Stomach (tissue), 9 donors: ENCODE data around the gene TIGD3. TPM values are rescaled to one million over a fixed set of nuclear protein-coding genes. Genes with fewer than 3 reads are reported as not detected.

Source experiments
- DNase-seq, 2 donors: peaks; one replicate each; pipeline versions ENCODE4 v3.0.0 to v3.0.0-alpha.2; 2013 to 2019
- H3K27ac ChIP-seq, 5 donors: fragments of 200-600 bp in 4 of 5; sonication (generic) in 4 of 5; one replicate each; pipeline ENCODE4 v1.5.1; 2013 to 2019; ENCODE audit warnings: mild to moderate bottlenecking in 1 of 5, moderate library complexity in 1 of 5
- H3K27me3 ChIP-seq, 3 donors: fragments of 200-600 bp; sonication (generic); one replicate each; pipeline ENCODE4 v1.5.1; 2017 to 2019; ENCODE audit warnings: mixed run types in 1 of 3
- H3K36me3 ChIP-seq, 4 donors: fragments of 200-600 bp; sonication (generic); 1 replicate in 3 of 4; 2 replicates in 1 of 4; pipeline ENCODE4 v1.5.1; 2016 to 2019
- H3K4me1 ChIP-seq, 4 donors: fragments of 200-600 bp; sonication (generic); one replicate each; pipeline ENCODE4 v1.5.1; 2016 to 2019
- H3K4me3 ChIP-seq, 4 donors: fragments of 200-600 bp; sonication (generic) in 3 of 4; one replicate each; pipeline ENCODE4 v1.5.1; 2016 to 2019; ENCODE audit warnings: mild to moderate bottlenecking in 1 of 4
- H3K9me3 ChIP-seq, 4 donors: fragments of 200-600 bp; sonication (generic); one replicate each; pipeline ENCODE4 v1.5.1; 2016 to 2019
- EP300 ChIP-seq: sonication (generic); formaldehyde crosslinking; IDR thresholded peaks from one replicate; pipeline ENCODE4 v1.6.1; 2017; ENCODE audit warnings: antibody characterized with exemption
- POLR2A ChIP-seq, 4 donors: fragments of 450-650 bp; IDR thresholded peaks; one replicate each; pipeline ENCODE4 v1.6.1; 2016; ENCODE audit warnings: antibody characterized with exemption in 4 of 4, control low read depth in 2 of 4, mild to moderate bottlenecking in 1 of 4, moderate library complexity in 1 of 4
- POLR2AphosphoS5 ChIP-seq, 3 donors: sonication (generic); formaldehyde crosslinking; IDR thresholded peaks; one replicate each; pipeline ENCODE4 v1.6.1; 2016; ENCODE audit warnings: antibody characterized with exemption in 3 of 3
- WGBS, 5 donors: extraction: QIAGEN DNeasy Blood & Tissue Kit in 3 of 5; methylation state at CpG; one replicate each; pipeline versions ENCODE4 v1.1.5 to v1.1.7; 2013 to 2018; 5-methylcytosine and 5-hydroxymethylcytosine counted together
- intact Hi-C: fragments of 100-400 bp; cut with DNase I; formaldehyde crosslinking; loops from one replicate; pipeline ENCODE4 v1.15.1; 2023; ENCODE audit warnings: low total_unique reads
- polyA plus RNA-seq, 3 donors: library from polyadenylated mRNA; stranded (reverse); fragments of 200-250 nt; gene quantifications; one replicate each; pipeline ENCODE4 v1.2.3, GENCODE V29; 2013
- total RNA-seq, 5 donors: library from RNA; depleted of rRNA; stranded (reverse); fragments of >200 nt; gene quantifications; one replicate each; pipeline versions ENCODE4 v1.1.0 to v1.2.3, GENCODE V29; 2014 to 2016
- TF ChIP-seq, protein P1 (sequence below), 7 experiments: fragments of 450-650 bp in 4 of 7; fragments of 200-600 bp in 3 of 7; sonication (generic) in 3 of 7; IDR thresholded peaks; one replicate each; pipeline ENCODE4 v1.5.1; 2016 to 2019; ENCODE audit warnings: antibody characterized with exemption in 7 of 7, control low read depth in 2 of 7, mild to moderate bottlenecking in 1 of 7
- donor health status: healthy with polysubstance abuse.
- donor health status: Bipolar disorder and iron deficiency.
- donor health status: healthy.

The TIGD3 gene
- total and polyA plus RNA-seq, 8 donors, result 0.25 to 4.5 (median 0.44) TPM; not detected in 5

DNA sequence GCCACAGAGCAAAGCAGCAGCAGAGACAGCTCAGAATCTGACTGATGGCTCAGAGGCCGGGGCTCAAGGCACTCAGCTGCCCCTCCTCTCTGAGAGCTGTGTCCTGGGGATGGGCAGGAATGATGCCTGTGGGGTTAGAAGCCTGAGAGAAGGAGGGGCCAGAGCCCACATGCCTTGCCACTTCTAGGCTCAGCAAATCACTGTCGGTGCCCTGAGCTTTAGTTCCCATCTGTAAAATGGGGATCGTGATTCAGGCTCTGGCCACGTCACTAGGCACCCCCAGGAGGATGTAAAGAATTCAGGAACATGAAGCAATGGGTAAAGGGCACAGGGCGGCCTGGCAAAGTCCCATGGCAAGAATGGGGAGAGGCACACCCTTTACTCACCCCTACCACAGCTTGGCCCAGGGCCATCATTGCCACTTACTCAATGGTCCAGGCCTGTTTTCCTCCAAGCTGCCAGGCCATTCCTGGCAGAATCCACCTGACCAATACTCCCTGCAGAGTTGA, 43.3 kb upstream of the TIGD3 start:
- H3K9me3 ChIP-seq, result no peaks in the 10 kb centered on the region
- H3K27me3 ChIP-seq, result no peaks in the 10 kb centered on the region
- intact Hi-C loops, result no loop called here
- peak overlapping the region in 3 of 5 donors; percentile 12 to 46 (median 45) for H3K27ac ChIP-seq
- DNase-seq, result peak in 1 of 2 donors; percentile 65
- H3K36me3 ChIP-seq, result no peaks in the 10 kb centered on the region
- 46 to 58% (median 54%) methylated on average over 5 of the region's 5 CpGs for WGBS, 5 donors
- H3K4me3 ChIP-seq, result no peak overlapping the region
- H3K4me1 ChIP-seq, result peaks cover 50 to 86% (median 75%) of the 10 kb centered on the region in 4 donors
- TF ChIP-seq EP300 (no peak), POLR2A (IDR thresholded peaks at IDR 0.05) (no peak), POLR2AphosphoS5 (IDR thresholded peaks at IDR 0.05) (peak in 1 of 3 donors; percentile 55)
- TF ChIP-seq, protein P1, sequence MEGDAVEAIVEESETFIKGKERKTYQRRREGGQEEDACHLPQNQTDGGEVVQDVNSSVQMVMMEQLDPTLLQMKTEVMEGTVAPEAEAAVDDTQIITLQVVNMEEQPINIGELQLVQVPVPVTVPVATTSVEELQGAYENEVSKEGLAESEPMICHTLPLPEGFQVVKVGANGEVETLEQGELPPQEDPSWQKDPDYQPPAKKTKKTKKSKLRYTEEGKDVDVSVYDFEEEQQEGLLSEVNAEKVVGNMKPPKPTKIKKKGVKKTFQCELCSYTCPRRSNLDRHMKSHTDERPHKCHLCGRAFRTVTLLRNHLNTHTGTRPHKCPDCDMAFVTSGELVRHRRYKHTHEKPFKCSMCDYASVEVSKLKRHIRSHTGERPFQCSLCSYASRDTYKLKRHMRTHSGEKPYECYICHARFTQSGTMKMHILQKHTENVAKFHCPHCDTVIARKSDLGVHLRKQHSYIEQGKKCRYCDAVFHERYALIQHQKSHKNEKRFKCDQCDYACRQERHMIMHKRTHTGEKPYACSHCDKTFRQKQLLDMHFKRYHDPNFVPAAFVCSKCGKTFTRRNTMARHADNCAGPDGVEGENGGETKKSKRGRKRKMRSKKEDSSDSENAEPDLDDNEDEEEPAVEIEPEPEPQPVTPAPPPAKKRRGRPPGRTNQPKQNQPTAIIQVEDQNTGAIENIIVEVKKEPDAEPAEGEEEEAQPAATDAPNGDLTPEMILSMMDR (IDR thresholded peaks at IDR 0.05), result no peak

DNA sequence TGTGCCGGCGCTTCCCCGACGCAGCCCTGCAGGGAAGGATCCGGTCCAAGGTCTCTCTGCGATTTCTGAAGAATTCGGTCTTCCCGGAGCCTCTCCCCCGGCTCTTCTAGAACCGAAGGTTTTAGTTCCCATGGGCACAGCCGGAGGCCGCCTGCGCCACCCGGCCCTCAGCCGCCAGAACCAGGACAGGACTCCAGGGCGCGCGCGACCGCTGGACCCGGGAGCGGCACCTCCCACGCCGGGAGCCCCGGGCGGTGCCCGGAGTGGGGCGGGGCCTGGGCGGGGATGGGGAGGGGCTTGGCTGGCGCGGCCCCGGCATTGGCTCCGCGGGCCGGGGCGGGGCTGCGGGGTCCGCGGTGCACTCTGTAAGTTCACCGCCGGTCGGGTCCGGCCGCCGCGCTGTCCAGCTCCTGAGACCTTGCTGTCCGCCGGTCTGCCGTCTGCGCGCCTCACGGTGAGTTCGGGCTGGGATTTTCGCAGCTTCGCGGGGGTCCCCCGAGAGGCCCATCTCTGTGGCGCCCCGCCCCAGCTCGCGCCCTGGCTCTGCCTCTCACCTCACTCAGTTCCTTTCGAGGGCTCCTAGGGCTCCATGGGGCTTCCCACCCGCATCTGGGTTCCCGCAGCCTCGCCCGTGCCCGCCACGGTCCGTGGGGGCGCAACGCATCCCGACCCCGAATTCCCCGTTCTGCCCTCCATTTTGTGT, 39.9 kb upstream of the TIGD3 start, which contains the start of gene CDC42EP2:
Gene CDC42EP2, plus strand, starts transcription at position 366 of the 703 bp plus-strand sequence. CDS start 6,033 bp downstream, outside the sequence.
- H3K9me3 ChIP-seq, result no peaks in the 10 kb centered on the region
- H3K4me3 ChIP-seq, result peak within 1 kb of the TSS; percentile 70 to 98 (median 88)
- no peaks in the 10 kb centered on the region for H3K27me3 ChIP-seq
- peak in 2 of 3 donors; percentile 74 to 89 for TF ChIP-seq POLR2AphosphoS5 (IDR thresholded peaks at IDR 0.05)
- TF ChIP-seq EP300, result no peak
- peak in 1 of 4 donors; percentile 76 for TF ChIP-seq POLR2A (IDR thresholded peaks at IDR 0.05)
- peaks cover 0 to 6% (median 0%) of the 10 kb centered on the region in 4 donors for H3K36me3 ChIP-seq
- H3K4me1 ChIP-seq, result peaks cover 34 to 86% (median 82%) of the 10 kb centered on the region in 4 donors
- peak within 1 kb of the TSS; percentile 85 to 96 (median 92) for H3K27ac ChIP-seq
- peak; percentile 91 to 95 for DNase-seq
- 0 to 2% (median 0%) methylated on average over 35 to 74 of the region's 74 CpGs for WGBS, 5 donors
- intact Hi-C loops, result loop anchor here (2.0 kb wide), 1 partner anchor 42 kb away; no protein-coding TSS in a partner anchor

DNA sequence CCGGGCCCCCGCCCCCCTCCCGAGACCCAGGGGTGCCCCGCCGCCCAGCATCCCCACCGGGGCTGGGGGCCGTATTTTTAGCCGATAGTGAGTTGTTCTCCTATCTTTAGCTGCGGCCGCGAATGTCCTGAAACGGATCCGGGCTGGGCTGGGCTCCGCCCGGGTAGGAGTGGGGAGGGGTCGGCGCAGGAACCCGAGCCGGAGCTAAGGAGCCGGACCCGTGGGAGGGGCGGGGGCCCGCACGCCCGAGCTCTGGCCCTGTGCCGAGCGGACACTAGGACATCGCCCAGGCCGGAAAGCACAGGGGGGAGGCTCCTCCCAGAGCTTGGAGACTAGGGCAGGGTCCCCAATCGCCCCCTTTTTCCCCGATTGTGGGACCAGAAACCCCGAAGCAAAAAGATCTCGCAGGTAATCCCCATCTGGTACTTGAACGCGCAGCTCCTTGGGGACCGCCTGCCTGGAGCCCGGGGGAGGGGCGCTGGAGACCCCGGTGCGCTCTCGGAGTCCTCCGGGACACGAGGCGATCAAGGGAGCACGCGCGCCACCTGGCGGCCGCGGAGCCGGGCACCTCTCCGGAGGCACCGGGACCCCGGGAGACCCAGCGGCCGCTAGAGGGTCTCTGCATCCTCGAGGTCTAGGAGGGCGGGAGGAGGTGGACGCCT, 39.2 kb upstream of the TIGD3 start:
- intact Hi-C loops, result loop anchor here (2.0 kb wide), 1 partner anchor 43 kb away; no protein-coding TSS in a partner anchor
- TF ChIP-seq EP300 (no peak), POLR2A (IDR thresholded peaks at IDR 0.05) (no peak), POLR2AphosphoS5 (IDR thresholded peaks at IDR 0.05) (no peak)
- TF ChIP-seq, protein P1 (IDR thresholded peaks at IDR 0.05), result peak in 6 of 7 experiments; percentile 71 to 96 (median 88)
- Histone ChIP-seq H3K9me3 (no peaks in the 10 kb centered on the region), H3K36me3 (peaks cover 0 to 13% (median 2%) of the 10 kb centered on the region in 4 donors), H3K27me3 (no peaks in the 10 kb centered on the region), H3K4me3 (peak overlapping the region; percentile 70 to 98 (median 88)), H3K27ac (peak overlapping the region; percentile 85 to 96 (median 92)), H3K4me1 (peaks cover 34 to 87% (median 78%) of the 10 kb centered on the region in 4 donors)
- peak; percentile 77 to 95 for DNase-seq
- 0 to 2% (median 1%) methylated on average over 19 to 59 of the region's 59 CpGs for WGBS, 5 donors

DNA sequence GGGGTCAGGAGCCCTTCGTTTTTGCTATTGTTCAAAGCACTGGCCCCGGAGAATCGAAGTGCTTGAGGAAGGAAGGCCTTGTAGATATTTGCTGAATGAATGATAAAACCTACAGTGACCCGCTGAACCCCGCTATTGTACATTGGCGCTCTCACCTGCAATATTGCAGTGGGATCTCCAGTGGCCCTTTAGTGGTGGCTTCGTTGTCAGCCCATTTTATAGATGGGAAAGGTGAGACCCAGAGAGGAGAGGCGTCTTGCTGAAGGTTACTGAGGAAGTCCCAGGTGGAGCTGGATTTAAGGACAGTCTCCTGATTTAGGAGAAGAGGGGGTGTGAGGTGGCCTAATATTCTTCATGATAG, 38.7 kb upstream of the TIGD3 start:
- peak overlapping the region; percentile 70 to 98 (median 88) for H3K4me3 ChIP-seq
- no peak for DNase-seq
- intact Hi-C loops, result loop anchor here (2.0 kb wide), 1 partner anchor 43 kb away; no protein-coding TSS in a partner anchor
- peaks cover 5 to 18% (median 7%) of the 10 kb centered on the region in 4 donors for H3K36me3 ChIP-seq
- H3K27ac ChIP-seq, result peak overlapping the region; percentile 85 to 96 (median 92)
- H3K9me3 ChIP-seq, result no peaks in the 10 kb centered on the region
- peaks cover 30 to 86% (median 75%) of the 10 kb centered on the region in 4 donors for H3K4me1 ChIP-seq
- WGBS, 5 donors, result 7 to 20% (median 9%) methylated on average over 8 of the region's 8 CpGs
- no peaks in the 10 kb centered on the region for H3K27me3 ChIP-seq
- no peak for TF ChIP-seq POLR2AphosphoS5 (IDR thresholded peaks at IDR 0.05)
- TF ChIP-seq POLR2A (IDR thresholded peaks at IDR 0.05), result no peak
- TF ChIP-seq, protein P1 (IDR thresholded peaks at IDR 0.05), result peak in 2 of 7 experiments; percentile 16 to 57
- no peak for TF ChIP-seq EP300
